Measurements from ENCODE around the gene KCNH8. TPM values are rescaled to one million over a fixed set of nuclear protein-coding genes. Genes with fewer than 3 reads are reported as not detected.

The KCNH8 gene
- total RNA-seq, 1 experiment from 2014 or later = not detected

DNA sequence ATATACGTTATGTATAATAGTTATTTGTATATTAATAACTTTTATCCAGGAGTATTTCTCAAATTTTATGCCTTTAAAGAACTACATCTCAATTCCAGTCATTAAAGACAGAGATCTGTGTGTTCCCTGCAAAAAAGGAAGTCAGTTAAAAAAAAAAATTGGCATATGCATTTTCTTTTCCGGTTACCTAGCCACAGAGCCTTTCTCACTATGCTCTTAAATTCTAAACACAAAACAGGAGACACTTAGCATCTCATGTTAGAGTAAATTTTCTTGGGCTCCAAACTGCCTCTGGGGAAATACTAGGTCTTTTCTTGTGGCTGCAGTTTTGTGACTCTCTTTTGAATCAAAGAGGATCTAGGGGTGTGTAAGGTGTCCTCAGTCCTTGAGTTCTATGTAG lies 105.9 kb downstream of the KCNH8 start:
- ATAC-seq = no peak
- intact Hi-C loops (cut with micrococcal nuclease; ENCODE audit: unreplicated experiment) (no loop called here), in situ Hi-C loops (cut with HindIII; ENCODE audit: low pct_unique_long_range_greater_than_20kb, low sequenced_read_pairs) (no loop called here)
- TF ChIP-seq SIN3A (IDR thresholded peaks at IDR 0.05; ENCODE audit: borderline replicate concordance, insufficient read depth, low read depth, low read length) (no peak), POLR2AphosphoS5 (IDR thresholded peaks at IDR 0.05; ENCODE audit: low read depth, low read length) (no peak), TCF7L2 (IDR thresholded peaks at IDR 0.05; ENCODE audit: low read depth, low read length) (no peak)
- TF ChIP-seq, protein P1, sequence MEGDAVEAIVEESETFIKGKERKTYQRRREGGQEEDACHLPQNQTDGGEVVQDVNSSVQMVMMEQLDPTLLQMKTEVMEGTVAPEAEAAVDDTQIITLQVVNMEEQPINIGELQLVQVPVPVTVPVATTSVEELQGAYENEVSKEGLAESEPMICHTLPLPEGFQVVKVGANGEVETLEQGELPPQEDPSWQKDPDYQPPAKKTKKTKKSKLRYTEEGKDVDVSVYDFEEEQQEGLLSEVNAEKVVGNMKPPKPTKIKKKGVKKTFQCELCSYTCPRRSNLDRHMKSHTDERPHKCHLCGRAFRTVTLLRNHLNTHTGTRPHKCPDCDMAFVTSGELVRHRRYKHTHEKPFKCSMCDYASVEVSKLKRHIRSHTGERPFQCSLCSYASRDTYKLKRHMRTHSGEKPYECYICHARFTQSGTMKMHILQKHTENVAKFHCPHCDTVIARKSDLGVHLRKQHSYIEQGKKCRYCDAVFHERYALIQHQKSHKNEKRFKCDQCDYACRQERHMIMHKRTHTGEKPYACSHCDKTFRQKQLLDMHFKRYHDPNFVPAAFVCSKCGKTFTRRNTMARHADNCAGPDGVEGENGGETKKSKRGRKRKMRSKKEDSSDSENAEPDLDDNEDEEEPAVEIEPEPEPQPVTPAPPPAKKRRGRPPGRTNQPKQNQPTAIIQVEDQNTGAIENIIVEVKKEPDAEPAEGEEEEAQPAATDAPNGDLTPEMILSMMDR (IDR thresholded peaks at IDR 0.05) = no peak
- TF ChIP-seq, protein P2, sequence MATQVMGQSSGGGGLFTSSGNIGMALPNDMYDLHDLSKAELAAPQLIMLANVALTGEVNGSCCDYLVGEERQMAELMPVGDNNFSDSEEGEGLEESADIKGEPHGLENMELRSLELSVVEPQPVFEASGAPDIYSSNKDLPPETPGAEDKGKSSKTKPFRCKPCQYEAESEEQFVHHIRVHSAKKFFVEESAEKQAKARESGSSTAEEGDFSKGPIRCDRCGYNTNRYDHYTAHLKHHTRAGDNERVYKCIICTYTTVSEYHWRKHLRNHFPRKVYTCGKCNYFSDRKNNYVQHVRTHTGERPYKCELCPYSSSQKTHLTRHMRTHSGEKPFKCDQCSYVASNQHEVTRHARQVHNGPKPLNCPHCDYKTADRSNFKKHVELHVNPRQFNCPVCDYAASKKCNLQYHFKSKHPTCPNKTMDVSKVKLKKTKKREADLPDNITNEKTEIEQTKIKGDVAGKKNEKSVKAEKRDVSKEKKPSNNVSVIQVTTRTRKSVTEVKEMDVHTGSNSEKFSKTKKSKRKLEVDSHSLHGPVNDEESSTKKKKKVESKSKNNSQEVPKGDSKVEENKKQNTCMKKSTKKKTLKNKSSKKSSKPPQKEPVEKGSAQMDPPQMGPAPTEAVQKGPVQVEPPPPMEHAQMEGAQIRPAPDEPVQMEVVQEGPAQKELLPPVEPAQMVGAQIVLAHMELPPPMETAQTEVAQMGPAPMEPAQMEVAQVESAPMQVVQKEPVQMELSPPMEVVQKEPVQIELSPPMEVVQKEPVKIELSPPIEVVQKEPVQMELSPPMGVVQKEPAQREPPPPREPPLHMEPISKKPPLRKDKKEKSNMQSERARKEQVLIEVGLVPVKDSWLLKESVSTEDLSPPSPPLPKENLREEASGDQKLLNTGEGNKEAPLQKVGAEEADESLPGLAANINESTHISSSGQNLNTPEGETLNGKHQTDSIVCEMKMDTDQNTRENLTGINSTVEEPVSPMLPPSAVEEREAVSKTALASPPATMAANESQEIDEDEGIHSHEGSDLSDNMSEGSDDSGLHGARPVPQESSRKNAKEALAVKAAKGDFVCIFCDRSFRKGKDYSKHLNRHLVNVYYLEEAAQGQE (IDR thresholded peaks at IDR 0.05; ENCODE audit: insufficient read depth in 1 of 2, low read depth in 2 of 2, low read length in 1 of 2) = no peak
- CTCF ChIA-PET = no interaction called here
- H3K27me3 ChIP-seq (ENCODE audit: control insufficient read depth, insufficient read depth, low read length) = no peaks in the 10 kb centered on the region
- no peak for DNase-seq (ENCODE audit: low read depth, low spot score)
- no peaks in the 10 kb centered on the region for H3K36me3 ChIP-seq (ENCODE audit: control insufficient read depth, insufficient read depth, low read length)
- no TSS peak for BruUV-seq (replicated peaks)
- H3K27ac ChIP-seq (ENCODE audit: low read length) = no peak overlapping the region
- POLR2A ChIA-PET = no interaction called here
- H3K9me3 ChIP-seq (ENCODE audit: control insufficient read depth, insufficient read depth, low read depth, low read length) = no peaks in the 10 kb centered on the region
- H3K4me1 ChIP-seq (ENCODE audit: control insufficient read depth, insufficient read depth, low read length) = no peaks in the 10 kb centered on the region
- no peak overlapping the region for H3K4me3 ChIP-seq (ENCODE audit: low read depth in 2 of 2, low read length in 2 of 2)

DNA sequence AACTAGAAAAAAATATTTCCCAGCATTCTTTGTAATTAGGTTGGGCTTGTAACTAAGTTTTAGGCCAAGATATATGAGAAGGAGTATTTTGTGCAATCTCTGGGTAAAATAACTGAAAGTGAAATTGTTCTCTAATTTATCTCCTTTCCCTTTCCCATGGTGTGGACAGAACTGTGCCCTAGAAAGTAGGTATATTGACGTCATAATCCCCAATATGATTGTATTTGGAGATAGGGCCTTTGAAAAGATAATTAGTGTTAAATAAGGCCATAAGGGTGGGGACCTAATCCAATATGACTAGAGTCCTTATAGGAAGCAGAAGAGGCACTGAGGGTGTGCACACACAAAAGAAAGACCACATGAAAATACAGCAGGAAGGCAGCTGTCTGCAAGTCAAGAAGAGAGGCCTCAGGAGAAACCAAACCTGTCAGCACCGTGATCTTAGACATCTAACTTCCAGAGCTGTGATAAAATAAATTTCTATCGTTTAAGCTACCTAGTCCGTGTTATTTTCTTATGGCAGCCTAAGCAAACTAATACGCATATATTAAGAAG lies 106.6 kb downstream of the KCNH8 start:
- H3K27ac ChIP-seq (ENCODE audit: low read length) = no peak overlapping the region
- DNase-seq (ENCODE audit: low read depth, low spot score) (no peak), ATAC-seq (no peak)
- BruUV-seq (replicated peaks) = no TSS peak
- intact Hi-C loops (cut with micrococcal nuclease; ENCODE audit: unreplicated experiment) (no loop called here), in situ Hi-C loops (cut with HindIII; ENCODE audit: low pct_unique_long_range_greater_than_20kb, low sequenced_read_pairs) (no loop called here)
- no peak overlapping the region for H3K4me3 ChIP-seq (ENCODE audit: low read depth in 2 of 2, low read length in 2 of 2)
- no peaks in the 10 kb centered on the region for H3K27me3 ChIP-seq (ENCODE audit: control insufficient read depth, insufficient read depth, low read length)
- H3K9me3 ChIP-seq (ENCODE audit: control insufficient read depth, insufficient read depth, low read depth, low read length) = no peaks in the 10 kb centered on the region
- H3K36me3 ChIP-seq (ENCODE audit: control insufficient read depth, insufficient read depth, low read length) = no peaks in the 10 kb centered on the region
- CTCF ChIA-PET = no interaction called here
- TF ChIP-seq SIN3A (IDR thresholded peaks at IDR 0.05; ENCODE audit: borderline replicate concordance, insufficient read depth, low read depth, low read length) (no peak), POLR2AphosphoS5 (IDR thresholded peaks at IDR 0.05; ENCODE audit: low read depth, low read length) (no peak), TCF7L2 (IDR thresholded peaks at IDR 0.05; ENCODE audit: low read depth, low read length) (no peak)
- TF ChIP-seq, protein P1 (IDR thresholded peaks at IDR 0.05) = no peak
- TF ChIP-seq, protein P2 (IDR thresholded peaks at IDR 0.05; ENCODE audit: insufficient read depth in 1 of 2, low read depth in 2 of 2, low read length in 1 of 2) = no peak
- no peaks in the 10 kb centered on the region for H3K4me1 ChIP-seq (ENCODE audit: control insufficient read depth, insufficient read depth, low read length)
- POLR2A ChIA-PET = no interaction called here

Data from Panc1 (cell line).